ENCODE measurements around the gene DAPK3.

- TF ChIP-seq EZH2phosphoT487 (IDR thresholded peaks at IDR 0.05; ENCODE audit: insufficient read depth, low read depth) (no peak), EZH2 (IDR thresholded peaks at IDR 0.05; ENCODE audit: insufficient read depth, poor library complexity, severe bottlenecking) (no peak)
Measured at GRCh38 chr19:3968556-3969434, 2.1 kb downstream of the DAPK3 start.
